CD14-positive monocyte (primary cell): Measurements from ENCODE around the gene RELCH. TPM values are rescaled to one million over a fixed set of nuclear protein-coding genes. Genes with fewer than 3 reads are reported as not detected.
A peak's percentile ranks its signal among the peaks of the same experiment; 100 is the strongest.

Experiments used
- DNase-seq, 3 donors: peaks; one replicate each; pipeline ENCODE4 v3.0.0-alpha.2; 2011 to 2022
- H2AFZ ChIP-seq: 2 replicates; pipeline ENCODE4 v1.6.0; 2012; ENCODE audit warnings: mild to moderate bottlenecking, low read depth, low read length, inconsistent platforms; ENCODE audit not compliant: insufficient read depth, poor library complexity, severe bottlenecking
- H3K27ac ChIP-seq, 2 donors: 1 replicate in 1 of 2; 2 replicates in 1 of 2; pipeline ENCODE4 v1.5.1; 2012 to 2013; ENCODE audit warnings: low read length in 2 of 2, control low read depth in 1 of 2, inconsistent platforms in 1 of 2, low read depth in 1 of 2, mild to moderate bottlenecking in 1 of 2
- H3K27me3 ChIP-seq, 2 donors: one replicate each; pipeline versions ENCODE4 v1.6.0 to v1.6.1; 2011 to 2013; ENCODE audit warnings: low read length in 2 of 2; ENCODE audit not compliant: control insufficient read depth in 2 of 2, insufficient read depth in 2 of 2
- H3K36me3 ChIP-seq, 2 donors: replicated peaks in 1 of 2; 1 replicate in 1 of 2; 2 replicates in 1 of 2; pipeline versions ENCODE4 v1.5.1 to v1.6.1; 2012 to 2013; ENCODE audit warnings: low read length in 2 of 2, control low read depth in 1 of 2, inconsistent platforms in 1 of 2, mild to moderate bottlenecking in 1 of 2; ENCODE audit not compliant: insufficient read depth in 2 of 2, control insufficient read depth in 1 of 2
- H3K4me1 ChIP-seq, 2 donors: 1 replicate in 1 of 2; 2 replicates in 1 of 2; pipeline versions ENCODE4 v1.5.1 to v1.6.1; 2012 to 2013; ENCODE audit warnings: low read length in 2 of 2, control low read depth in 1 of 2, inconsistent platforms in 1 of 2, mild to moderate bottlenecking in 1 of 2, moderate library complexity in 1 of 2; ENCODE audit not compliant: insufficient read depth in 2 of 2, control insufficient read depth in 1 of 2
- H3K4me2 ChIP-seq: replicated peaks from 2 replicates; pipeline ENCODE3; 2012; ENCODE audit warnings: low read length, moderate library complexity, mild to moderate bottlenecking; ENCODE audit not compliant: poor library complexity, severe bottlenecking; ENCODE audit errors: extremely low read depth
- H3K4me3 ChIP-seq, 3 experiments: fragments of 200-600 bp in 1 of 3; sonication (generic) in 1 of 3; replicated peaks in 1 of 3; 1 replicate in 2 of 3; 2 replicates in 1 of 3; pipeline ENCODE4 v1.5.1; 2011 to 2013; ENCODE audit warnings: low read length in 3 of 3, mild to moderate bottlenecking in 3 of 3, control low read depth in 2 of 3, low read depth in 2 of 3, inconsistent platforms in 1 of 3, moderate library complexity in 1 of 3
- H3K79me2 ChIP-seq: 2 replicates; pipeline ENCODE4 v1.6.0; 2012; ENCODE audit warnings: mild to moderate bottlenecking, control low read depth, inconsistent platforms, low read length, moderate library complexity; ENCODE audit not compliant: insufficient read depth
- H3K9ac ChIP-seq: 2 replicates; pipeline ENCODE4 v1.6.0; 2017; ENCODE audit warnings: low read length, mild to moderate bottlenecking; ENCODE audit not compliant: insufficient read depth, poor library complexity, severe bottlenecking
- H3K9me3 ChIP-seq, 2 donors: replicated peaks in 1 of 2; 1 replicate in 1 of 2; 2 replicates in 1 of 2; pipeline versions ENCODE4 v1.5.1 to v1.6.1; 2012 to 2013; ENCODE audit warnings: low read length in 2 of 2, control low read depth in 1 of 2; ENCODE audit not compliant: control insufficient read depth in 1 of 2, insufficient read depth in 1 of 2
- H4K20me1 ChIP-seq: 2 replicates; pipeline ENCODE4 v1.6.0; 2012; ENCODE audit warnings: mild to moderate bottlenecking, low read length, control low read depth, moderate library complexity; ENCODE audit not compliant: insufficient read depth
- H3K27ac Mint-ChIP-seq, 7 donors: one replicate each; pipeline ENCODE4 v1.8.0; 2020; ENCODE audit warnings: mild to moderate bottlenecking in 7 of 7, mixed read lengths in 7 of 7, moderate library complexity in 6 of 7, inconsistent platforms in 2 of 7
- H3K27me3 Mint-ChIP-seq, 3 donors: one replicate each; pipeline ENCODE4 v1.8.0; 2021 to 2022; ENCODE audit warnings: low read depth in 3 of 3, mild to moderate bottlenecking in 3 of 3, mixed read lengths in 3 of 3, moderate library complexity in 3 of 3, inconsistent platforms in 1 of 3
- H3K36me3 Mint-ChIP-seq, 2 donors: one replicate each; pipeline ENCODE4 v1.8.0; 2020; ENCODE audit warnings: mixed read lengths in 2 of 2, inconsistent platforms in 1 of 2, mild to moderate bottlenecking in 1 of 2
- H3K4me1 Mint-ChIP-seq: one replicate; pipeline ENCODE4 v1.8.0; 2020; ENCODE audit warnings: mild to moderate bottlenecking, mixed read lengths
- H3K4me3 Mint-ChIP-seq, 2 donors: one replicate each; pipeline ENCODE4 v1.8.0; 2020; ENCODE audit warnings: mild to moderate bottlenecking in 2 of 2, mixed read lengths in 2 of 2, moderate library complexity in 1 of 2
- H3K9me3 Mint-ChIP-seq, 7 donors: one replicate each; pipeline ENCODE4 v1.8.0; 2020 to 2022; ENCODE audit warnings: mixed read lengths in 7 of 7, mild to moderate bottlenecking in 6 of 7, moderate library complexity in 6 of 7, inconsistent platforms in 2 of 7
- WGBS: methylation state at CpG from one replicate; pipeline ENCODE4 v1.1.5; 2013; ENCODE audit warnings: missing lambda C conversion rate; ENCODE audit not compliant: insufficient coverage; 5-methylcytosine and 5-hydroxymethylcytosine counted together
- intact Hi-C, 2 donors: fragments of 100-400 bp; cut with micrococcal nuclease; formaldehyde crosslinking; loops; one replicate each; pipeline versions ENCODE4 v1.15.0 to v1.15.1; 2023
- polyA plus RNA-seq, 3 donors: library from polyadenylated mRNA; depleted of rRNA in 1 of 3; unstranded in 2 of 3; stranded (reverse) in 1 of 3; fragments of 300-500 nt in 2 of 3; fragments of >200 nt in 1 of 3; fragmentation: Illumina TruSeq in 2 of 3; gene quantifications; 1 replicate in 2 of 3; 2 replicates in 1 of 3; pipeline ENCODE4 v1.2.3, GENCODE V29; 2012 to 2021
- TF ChIP-seq, protein P1 (sequence below): fragments of 200-600 bp; IDR thresholded peaks from one replicate; pipeline ENCODE4 v1.8.0; 2022; ENCODE audit warnings: antibody characterized with exemption, mild to moderate bottlenecking

Gene RELCH
- polyA plus RNA-seq, 3 donors: 3.8 to 30.4 (median 4.9) TPM

DNA sequence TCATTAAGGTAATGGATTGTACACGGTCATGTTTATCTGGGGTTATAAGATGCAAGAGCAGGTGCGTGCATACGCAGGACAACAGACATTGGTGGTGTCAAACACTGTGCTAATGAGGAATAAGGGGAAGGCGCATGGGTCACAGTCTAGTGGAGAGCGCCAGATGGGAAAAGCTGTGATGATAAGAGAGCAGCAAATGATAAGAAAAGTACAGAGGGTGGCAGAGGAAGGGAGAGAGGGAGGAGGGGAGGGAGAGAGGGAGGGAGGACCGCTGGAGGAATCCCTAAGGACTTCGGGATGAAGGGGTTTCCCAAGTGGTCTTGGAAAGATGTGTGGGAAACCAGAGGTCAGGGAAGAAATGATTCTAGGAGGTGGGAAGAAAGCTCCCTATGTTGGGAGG lies 140.9 kb downstream of the RELCH start:
- Histone ChIP-seq H3K79me2 (no peaks in the 10 kb centered on the region), H4K20me1 (no peaks in the 10 kb centered on the region), H3K4me3 (no peak overlapping the region), H3K4me2 (no peak overlapping the region), H3K4me1 (peaks cover 66 to 77% of the 10 kb centered on the region in 2 donors), H3K9me3 (no peaks in the 10 kb centered on the region), H3K27ac (no peak overlapping the region), H3K36me3 (no peaks in the 10 kb centered on the region), H3K27me3 (peaks cover 34 to 69% of the 10 kb centered on the region in 2 donors), H3K9ac (no peak overlapping the region), H2AFZ (no peak overlapping the region)
- H3K4me1 Mint-ChIP-seq: peaks cover 68% of the 10 kb centered on the region
- TF ChIP-seq, protein P1, sequence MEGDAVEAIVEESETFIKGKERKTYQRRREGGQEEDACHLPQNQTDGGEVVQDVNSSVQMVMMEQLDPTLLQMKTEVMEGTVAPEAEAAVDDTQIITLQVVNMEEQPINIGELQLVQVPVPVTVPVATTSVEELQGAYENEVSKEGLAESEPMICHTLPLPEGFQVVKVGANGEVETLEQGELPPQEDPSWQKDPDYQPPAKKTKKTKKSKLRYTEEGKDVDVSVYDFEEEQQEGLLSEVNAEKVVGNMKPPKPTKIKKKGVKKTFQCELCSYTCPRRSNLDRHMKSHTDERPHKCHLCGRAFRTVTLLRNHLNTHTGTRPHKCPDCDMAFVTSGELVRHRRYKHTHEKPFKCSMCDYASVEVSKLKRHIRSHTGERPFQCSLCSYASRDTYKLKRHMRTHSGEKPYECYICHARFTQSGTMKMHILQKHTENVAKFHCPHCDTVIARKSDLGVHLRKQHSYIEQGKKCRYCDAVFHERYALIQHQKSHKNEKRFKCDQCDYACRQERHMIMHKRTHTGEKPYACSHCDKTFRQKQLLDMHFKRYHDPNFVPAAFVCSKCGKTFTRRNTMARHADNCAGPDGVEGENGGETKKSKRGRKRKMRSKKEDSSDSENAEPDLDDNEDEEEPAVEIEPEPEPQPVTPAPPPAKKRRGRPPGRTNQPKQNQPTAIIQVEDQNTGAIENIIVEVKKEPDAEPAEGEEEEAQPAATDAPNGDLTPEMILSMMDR: no peak
- WGBS: 97% methylated on average over 7 of the region's 7 CpGs
- peaks cover 0 to 6% (median 6%) of the 10 kb centered on the region in 7 donors for H3K9me3 Mint-ChIP-seq
- H3K27me3 Mint-ChIP-seq: peaks cover 61 to 74% (median 62%) of the 10 kb centered on the region in 3 donors
- DNase-seq: no peak
- intact Hi-C loops: no loop called here
- peak overlapping the region in 1 of 2 donors; percentile 64 for H3K4me3 Mint-ChIP-seq
- H3K27ac Mint-ChIP-seq: no peak overlapping the region
- H3K36me3 Mint-ChIP-seq: peaks cover 13 to 22% of the 10 kb centered on the region in 2 donors

DNA sequence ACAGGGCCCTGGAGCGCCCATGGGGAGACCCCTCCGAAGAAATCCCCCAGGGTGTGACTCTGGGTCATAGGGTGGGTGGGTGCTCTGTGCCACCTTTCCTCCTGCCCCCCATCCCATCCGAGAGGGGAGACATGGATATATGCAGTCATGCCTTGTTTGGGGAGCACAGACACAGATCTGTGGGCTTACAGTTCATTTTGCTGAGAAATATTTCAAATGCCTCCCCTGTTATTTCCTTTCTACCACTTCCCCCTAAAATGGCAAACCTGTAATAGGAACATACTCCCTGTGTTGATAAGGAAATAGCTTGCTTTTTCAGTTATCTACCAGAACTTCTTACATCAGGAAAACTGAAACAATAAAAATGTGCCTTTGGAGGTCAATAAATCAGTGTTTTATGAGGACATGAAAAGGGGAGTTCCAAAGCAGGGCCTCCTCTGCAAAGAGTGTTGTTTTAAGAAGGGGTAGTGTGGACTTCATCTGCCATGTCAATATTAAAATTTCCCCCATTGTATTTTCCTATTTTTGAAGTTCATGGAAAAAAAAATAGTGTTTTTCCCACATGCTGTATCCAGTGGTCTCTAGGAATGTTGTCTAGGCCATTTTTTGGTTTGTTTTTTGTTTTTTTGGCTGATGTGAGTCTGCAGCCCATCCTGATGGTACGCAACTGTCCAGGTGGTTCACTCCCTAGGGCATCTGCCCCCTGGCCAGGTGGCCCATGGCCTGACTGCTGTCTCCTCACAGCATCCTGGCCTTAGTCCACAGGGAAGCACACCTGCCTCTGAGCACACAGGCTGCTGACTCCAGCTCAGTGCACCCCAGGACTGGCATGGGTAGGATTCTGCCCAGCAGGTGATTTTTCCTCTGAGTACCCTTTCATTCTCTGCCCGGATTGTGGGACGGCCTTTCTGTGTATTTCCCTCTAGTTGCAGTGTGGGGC lies 141.8 kb downstream of the RELCH start:
- peaks cover 25 to 60% of the 10 kb centered on the region in 2 donors for H3K27me3 ChIP-seq
- DNase-seq: no peak
- Mint-ChIP-seq H3K27ac (no peak overlapping the region), H3K27me3 (peaks cover 57 to 72% (median 59%) of the 10 kb centered on the region in 3 donors), H3K9me3 (peaks cover 0 to 6% (median 6%) of the 10 kb centered on the region in 7 donors), H3K4me1 (peaks cover 72% of the 10 kb centered on the region), H3K36me3 (peaks cover 13 to 22% of the 10 kb centered on the region in 2 donors), H3K4me3 (peak overlapping the region in 1 of 2 donors; percentile 79)
- TF ChIP-seq, protein P1: no peak
- no peak overlapping the region for H3K27ac ChIP-seq
- no peaks in the 10 kb centered on the region for H3K36me3 ChIP-seq
- intact Hi-C loops: no loop called here
- H3K9ac ChIP-seq: no peak overlapping the region
- no peaks in the 10 kb centered on the region for H3K9me3 ChIP-seq
- H2AFZ ChIP-seq: no peak overlapping the region
- H3K4me3 ChIP-seq: no peak overlapping the region
- H3K4me2 ChIP-seq: no peak overlapping the region
- no peaks in the 10 kb centered on the region for H4K20me1 ChIP-seq
- no peaks in the 10 kb centered on the region for H3K79me2 ChIP-seq
- WGBS: 83% methylated on average over 3 of the region's 6 CpGs
- H3K4me1 ChIP-seq: peaks cover 69 to 80% of the 10 kb centered on the region in 2 donors
